DMS53 treated with DMSO at 0.1 percent for 48 hours (cell line): Measurements from ENCODE around the gene ACE.
A peak's percentile ranks its signal among the peaks of the same experiment; 100 is the strongest.

ENCODE experiments used
- DNase-seq: peaks from one replicate; lab custom pipeline; 2025; ENCODE audit not compliant: unreplicated experiment; lab: John Stamatoyannopoulos, UW

The ACE gene

DNA sequence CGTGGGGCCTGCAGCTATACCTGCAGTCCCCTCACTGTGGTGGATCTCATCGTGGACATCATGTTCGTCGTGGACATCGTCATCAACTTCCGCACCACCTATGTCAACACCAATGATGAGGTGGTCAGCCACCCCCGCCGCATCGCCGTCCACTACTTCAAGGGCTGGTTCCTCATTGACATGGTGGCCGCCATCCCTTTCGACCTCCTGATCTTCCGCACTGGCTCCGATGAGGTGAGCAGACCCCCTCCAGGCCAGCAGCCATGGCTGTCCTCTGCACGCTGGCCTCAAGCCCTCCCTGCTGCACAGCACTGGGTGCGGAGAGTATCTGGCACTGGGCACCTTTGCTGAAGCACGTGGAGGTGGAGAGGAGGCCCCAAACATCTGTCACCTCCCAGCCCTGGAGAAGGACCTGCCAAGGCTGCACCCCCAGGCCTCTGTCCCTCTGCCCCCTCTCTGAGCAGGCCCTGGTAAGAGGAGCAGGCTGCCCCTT is 57.3 kb downstream of the ACE start:
- DNase-seq, result no peak

DNA sequence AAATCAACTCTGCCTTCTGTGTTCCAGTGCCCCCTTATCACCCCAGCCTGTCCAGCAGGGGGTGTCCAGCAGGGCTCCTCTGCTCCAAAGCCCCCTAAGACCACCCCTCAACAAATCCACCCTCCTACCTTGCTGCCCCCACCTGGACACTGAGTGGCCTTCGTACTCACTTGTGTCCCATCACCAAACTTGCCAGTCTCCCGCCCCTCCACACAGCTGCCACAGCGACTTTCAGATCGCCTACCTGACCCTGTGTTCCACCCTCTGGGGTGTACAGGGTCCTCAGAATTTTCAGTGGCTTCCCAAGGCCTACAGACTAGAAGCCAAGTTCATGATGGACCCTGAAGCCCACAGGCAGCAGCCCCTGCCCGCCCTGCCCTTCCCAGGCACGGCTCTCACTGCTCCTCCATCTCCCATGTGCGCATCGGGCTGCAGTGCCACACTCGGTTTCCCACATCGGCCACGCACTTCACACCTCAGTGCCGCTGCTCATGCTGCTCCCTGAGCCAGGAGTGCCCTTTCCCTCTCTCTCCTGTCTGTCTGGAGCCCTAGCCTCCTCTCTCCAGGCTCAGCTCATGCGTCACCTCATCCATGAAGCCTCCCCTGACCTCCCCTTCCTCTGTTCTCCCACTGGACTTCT is 58.1 kb downstream of the ACE start:
- no peak for DNase-seq

GRCh38 chr17:63535640-63536039 is 58.8 kb downstream of the ACE start:
- no peak for DNase-seq

DNA sequence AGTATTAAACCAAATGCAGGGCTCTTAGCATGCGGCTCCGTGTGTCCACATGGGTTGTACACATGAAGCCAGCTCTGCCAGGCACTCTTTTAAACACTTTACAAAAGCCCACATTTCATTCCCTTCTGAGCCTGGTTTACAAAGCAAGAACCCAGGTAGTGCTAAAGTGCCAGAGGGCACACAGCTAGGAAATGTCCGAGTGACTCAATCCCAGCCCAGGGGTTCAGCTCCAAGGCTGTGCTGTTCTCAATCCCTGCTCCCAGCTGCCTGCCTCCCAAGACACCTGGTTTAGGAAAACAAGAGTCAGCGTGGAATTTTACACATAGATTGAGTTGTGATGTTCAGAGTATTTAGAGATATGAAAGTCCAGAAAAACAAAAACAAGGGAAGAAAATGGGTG is 60.1 kb downstream of the ACE start:
- no peak for DNase-seq

DNA sequence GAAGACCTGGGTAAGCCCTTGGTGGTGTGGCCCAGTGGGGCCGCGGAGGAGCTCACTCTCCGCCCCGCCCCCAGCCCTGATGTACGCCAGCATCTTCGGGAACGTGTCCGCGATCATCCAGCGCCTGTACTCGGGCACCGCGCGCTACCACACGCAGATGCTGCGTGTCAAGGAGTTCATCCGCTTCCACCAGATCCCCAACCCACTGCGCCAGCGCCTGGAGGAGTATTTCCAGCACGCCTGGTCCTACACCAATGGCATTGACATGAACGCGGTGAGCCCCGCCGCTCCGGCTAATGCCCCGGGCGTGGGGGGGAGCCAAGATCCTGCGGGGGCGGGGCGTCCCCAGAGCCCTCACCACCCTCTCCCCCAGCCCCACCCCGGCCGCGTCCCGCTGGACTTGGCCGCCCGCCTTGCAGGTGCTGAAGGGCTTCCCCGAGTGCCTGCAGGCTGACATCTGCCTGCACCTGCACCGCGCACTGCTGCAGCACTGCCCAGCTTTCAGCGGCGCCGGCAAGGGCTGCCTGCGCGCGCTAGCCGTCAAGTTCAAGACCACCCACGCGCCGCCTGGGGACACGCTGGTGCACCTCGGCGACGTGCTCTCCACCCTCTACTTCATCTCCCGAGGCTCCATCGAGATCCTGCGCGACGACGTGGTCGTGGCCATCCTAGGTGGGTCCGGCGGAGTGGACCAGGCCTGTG is 61.3 kb downstream of the ACE start:
- no peak for DNase-seq

GRCh38 chr17:63538693-63539595 is 62.1 kb downstream of the ACE start:
- DNase-seq, result no peak

DNA sequence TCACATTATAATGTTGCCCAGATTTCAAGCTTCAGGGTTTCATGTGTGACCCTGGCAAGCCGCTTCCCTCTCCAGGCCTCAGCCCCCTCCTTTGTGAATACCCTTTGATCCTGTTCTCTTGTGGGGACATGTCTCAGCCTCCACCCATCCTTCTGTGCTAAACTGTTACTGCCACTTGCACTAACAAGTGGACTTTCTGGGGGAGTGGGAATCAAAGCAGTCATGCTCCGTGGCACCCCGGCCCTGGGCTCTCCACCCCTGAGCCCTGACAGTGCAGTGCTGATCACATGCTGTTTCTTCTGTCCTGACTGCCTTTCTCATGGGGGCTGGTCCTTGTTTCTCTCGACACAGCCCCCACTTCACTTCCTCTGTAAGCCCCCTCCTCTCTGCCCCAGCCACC is 63.7 kb downstream of the ACE start:
- DNase-seq, result no peak

- DNase-seq, result no peak
Observed at GRCh38 chr17:63542218-63542545, 65.3 kb downstream of the ACE start.

GRCh38 chr17:63542942-63543821 is 66.3 kb downstream of the ACE start:
- DNase-seq, result peak; percentile 61

- DNase-seq, result no peak
Observed at GRCh38 chr17:63543822-63544420, 67.1 kb downstream of the ACE start.

DNA sequence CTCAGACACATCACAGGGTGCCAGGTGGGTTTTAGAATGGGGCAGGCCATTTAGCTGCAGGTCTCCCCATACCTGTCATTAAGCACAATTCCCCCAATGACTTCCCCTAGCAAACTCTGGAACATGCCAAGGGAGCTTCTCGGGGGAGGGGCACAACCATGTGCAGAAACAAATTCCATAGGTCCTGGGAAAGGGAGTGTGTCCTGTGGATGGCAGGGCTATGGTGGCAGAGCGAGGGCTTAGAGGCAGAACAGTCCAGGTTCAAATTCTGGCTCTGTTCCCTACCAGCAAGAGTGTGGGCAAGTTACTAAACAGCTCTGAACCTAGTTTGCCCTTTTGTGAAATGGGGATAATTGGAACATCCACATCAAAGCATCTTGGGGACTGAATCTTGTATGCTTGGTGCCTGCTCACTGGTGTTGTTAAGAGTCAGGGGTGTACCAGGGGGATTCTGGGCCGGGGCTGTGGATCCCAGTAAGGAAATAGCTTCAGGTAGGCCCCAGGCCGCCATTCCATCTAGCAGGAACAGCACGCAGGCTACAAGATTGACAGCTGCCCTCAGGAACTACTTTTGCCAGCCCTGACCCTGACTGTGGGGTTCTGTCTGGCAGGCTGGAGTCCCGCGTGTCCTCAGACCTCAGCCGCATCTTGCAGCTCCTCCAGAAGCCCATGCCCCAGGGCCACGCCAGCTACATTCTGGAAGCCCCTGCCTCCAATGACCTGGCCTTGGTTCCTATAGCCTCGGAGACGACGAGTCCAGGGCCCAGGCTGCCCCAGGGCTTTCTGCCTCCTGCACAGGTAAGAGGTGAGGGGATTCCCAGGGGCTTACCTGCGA is 67.8 kb downstream of the ACE start:
- DNase-seq, result no peak

DNA sequence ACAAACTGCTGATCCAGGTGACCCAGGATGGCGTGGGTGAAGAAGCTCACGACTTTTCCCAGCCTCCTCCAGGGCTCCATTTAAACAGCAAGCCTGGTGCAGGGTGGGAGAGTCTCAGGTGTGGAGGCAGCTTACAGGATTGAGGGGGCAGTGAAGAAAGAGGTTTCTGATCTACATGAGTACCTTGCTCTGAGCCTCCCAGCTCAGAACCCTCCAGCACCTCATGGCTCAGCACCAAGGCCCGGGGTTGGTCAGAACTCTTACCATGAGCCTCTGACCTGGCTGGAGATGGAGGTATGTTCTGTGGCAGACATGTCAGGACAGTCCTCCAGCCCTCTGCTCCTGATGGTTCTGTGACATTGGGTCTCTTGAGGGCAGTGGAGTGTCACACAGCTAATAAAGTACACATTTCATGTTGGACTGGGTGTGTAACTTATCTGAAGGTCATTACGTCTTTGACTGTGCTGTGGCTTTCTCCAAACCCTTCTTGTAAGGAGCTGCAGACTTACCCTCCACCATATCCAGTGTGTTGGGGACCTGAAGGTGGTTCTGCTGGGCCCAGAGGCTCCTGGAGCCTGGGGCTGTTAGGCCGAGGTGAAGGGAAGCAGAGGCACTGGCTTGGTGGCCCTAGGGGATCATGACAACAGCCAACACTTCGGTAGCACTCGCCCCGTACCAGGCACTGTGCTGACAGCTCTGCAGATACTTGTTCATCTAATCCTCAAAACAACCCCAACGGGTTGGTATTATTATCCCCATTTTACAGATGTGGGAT is 69.6 kb downstream of the ACE start:
- DNase-seq, result no peak

- no peak for DNase-seq
Observed at GRCh38 chr17:63547083-63547523, 70.2 kb downstream of the ACE start.
